Fibroblast of villous mesenchyme (primary cell): Measurements from ENCODE around the gene PRL. TPM values are rescaled to one million over a fixed set of nuclear protein-coding genes. Genes with fewer than 3 reads are reported as not detected.

Experiments
- DNase-seq: peaks from one replicate; pipeline ENCODE4 v3.0.0-alpha.2; 2010; ENCODE audit warnings: low read depth
- H3K4me3 ChIP-seq: 2 replicates; pipeline ENCODE4 v1.5.1; 2011; ENCODE audit warnings: low read depth, mild to moderate bottlenecking, low read length
- CTCF ChIP-seq: IDR thresholded peaks from 2 replicates; pipeline ENCODE4 v1.5.1; 2012; ENCODE audit warnings: low read depth, mild to moderate bottlenecking, low read length; ENCODE audit not compliant: insufficient read depth
- total RNA-seq: library from RNA; depleted of rRNA; stranded (reverse); fragments of >200 nt; gene quantifications from 2 replicates; pipeline ENCODE4 v1.2.3, GENCODE V29; 2012

Gene PRL
- total RNA-seq, 1 donor: not detected

GRCh38 chr6:22239261-22239921 lies 57.4 kb downstream of the PRL start:
- DNase-seq: no peak
- TF ChIP-seq CTCF: no peak
- H3K4me3 ChIP-seq: no peak overlapping the region

DNA sequence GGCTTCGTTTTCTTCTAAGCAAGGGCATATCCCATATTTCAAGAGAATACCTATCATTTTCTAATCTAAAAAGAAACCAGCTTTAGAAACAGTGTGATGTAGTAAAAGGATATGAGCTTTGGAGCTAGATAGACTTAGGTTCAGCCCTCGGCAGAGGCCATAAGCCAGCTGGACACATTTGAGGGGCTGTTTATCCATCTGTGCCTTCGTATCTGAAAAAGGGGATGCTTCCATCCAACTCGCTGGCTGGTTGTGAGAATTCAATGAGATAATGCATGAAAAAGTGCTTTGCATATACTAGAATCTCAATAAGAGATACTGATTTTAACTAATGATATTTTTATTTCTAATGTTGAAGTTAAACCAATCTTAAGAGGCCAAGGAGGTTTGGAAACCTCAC lies 58.0 kb downstream of the PRL start:
- no peak overlapping the region for H3K4me3 ChIP-seq
- no peak for DNase-seq
- no peak for TF ChIP-seq CTCF

DNA sequence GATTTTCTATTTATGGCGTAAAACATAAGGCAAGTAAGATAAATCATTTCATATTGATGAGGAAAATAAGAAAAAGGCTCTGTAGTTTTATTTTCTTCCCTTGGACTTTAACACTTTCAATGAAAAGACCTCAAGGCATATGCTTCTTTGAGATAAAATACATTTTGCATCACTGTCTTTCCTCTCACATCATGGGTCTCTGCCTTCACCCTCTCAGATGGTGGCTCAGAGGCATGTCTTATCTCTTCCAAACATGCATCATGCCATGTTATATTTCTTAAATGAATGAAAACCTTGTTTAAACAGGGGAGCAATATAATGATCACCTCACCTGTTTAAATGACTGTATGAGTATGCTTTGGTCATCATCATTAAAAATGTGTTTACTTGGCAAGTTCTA lies 59.3 kb downstream of the PRL start:
- H3K4me3 ChIP-seq: no peak overlapping the region
- no peak for TF ChIP-seq CTCF
- no peak for DNase-seq
